Right lobe of liver (tissue), 4 donors: ENCODE data around the gene C5orf22.

Experiments
- CTCF ChIP-seq, 4 donors: fragments of 200-600 bp in 3 of 4; fragments of 450-650 bp in 1 of 4; IDR thresholded peaks; one replicate each; pipeline versions ENCODE4 v1.5.1 to v1.8.0; 2016 to 2022; ENCODE audit warnings: antibody characterized with exemption in 4 of 4, mild to moderate bottlenecking in 2 of 4
- POLR2A ChIP-seq: fragments of 450-650 bp; IDR thresholded peaks from one replicate; pipeline ENCODE4 v1.6.1; 2017; ENCODE audit warnings: antibody characterized with exemption, mild to moderate bottlenecking
- donor health status: DM: no; HTN: no; CAD: no.
- donor health status: DM: no; HTN: no; CAD: no.
- donor health status: DM: no; HTN: yes; CAD: no.

- no peak for TF ChIP-seq CTCF (IDR thresholded peaks at IDR 0.05)
- TF ChIP-seq POLR2A, result no peak
These were observed 5.2 kb downstream of the C5orf22 start for GRCh38 chr5:31537349-31537748.
